AG04450 (cell line): ENCODE results near the gene RNF187. TPM values are rescaled to one million over a fixed set of nuclear protein-coding genes. Genes with fewer than 3 reads are reported as not detected.
A peak's percentile ranks its signal among the peaks of the same experiment; 100 is the strongest.

Experiments used
- CTCF ChIA-PET: fragments of 300-600, 350-600 bp; formaldehyde crosslinking; extraction: SDS; loops from one replicate; lab custom pipeline; 2022; ENCODE audit warnings: antibody characterized with exemption, inconsistent platforms; lab: Charles Lee
- POLR2A ChIA-PET: fragments of 350-600 bp; formaldehyde crosslinking; extraction: SDS; loops from one replicate; lab custom pipeline; 2021; ENCODE audit warnings: antibody characterized with exemption, inconsistent platforms; lab: Yijun Ruan, JAX
- DNase-seq: peaks from one replicate; pipeline ENCODE4 v3.0.0-alpha.2; 2011; ENCODE audit warnings: low read depth, low spot score
- H3K27ac ChIP-seq: one replicate; pipeline ENCODE4 v1.5.1; 2012; ENCODE audit warnings: low read depth, low read length, control low read depth
- H3K27me3 ChIP-seq: one replicate; pipeline ENCODE4 v1.6.0; 2012; ENCODE audit warnings: low read length; ENCODE audit not compliant: control insufficient read depth, insufficient read depth
- H3K4me3 ChIP-seq: 2 replicates; pipeline ENCODE4 v1.5.1; 2011; ENCODE audit warnings: mild to moderate bottlenecking, low read depth, low read length, control low read depth
- H3K9me3 ChIP-seq: 2 replicates; pipeline ENCODE4 v1.5.1; 2012; ENCODE audit warnings: low read length; ENCODE audit not compliant: control insufficient read depth, insufficient read depth
- polyA plus RNA-seq: library from polyadenylated mRNA; depleted of rRNA; stranded (reverse); fragments of >200 nt; gene quantifications from 2 replicates; pipeline ENCODE4 v1.2.3, GENCODE V29; 2011
- TF ChIP-seq, protein P1 (sequence below): IDR thresholded peaks from 2 replicates; pipeline ENCODE4 v1.5.1; 2011; ENCODE audit warnings: low read depth, low read length, control low read depth, inconsistent platforms

Gene RNF187
- polyA plus RNA-seq, 1 experiment = 84.0 TPM

DNA sequence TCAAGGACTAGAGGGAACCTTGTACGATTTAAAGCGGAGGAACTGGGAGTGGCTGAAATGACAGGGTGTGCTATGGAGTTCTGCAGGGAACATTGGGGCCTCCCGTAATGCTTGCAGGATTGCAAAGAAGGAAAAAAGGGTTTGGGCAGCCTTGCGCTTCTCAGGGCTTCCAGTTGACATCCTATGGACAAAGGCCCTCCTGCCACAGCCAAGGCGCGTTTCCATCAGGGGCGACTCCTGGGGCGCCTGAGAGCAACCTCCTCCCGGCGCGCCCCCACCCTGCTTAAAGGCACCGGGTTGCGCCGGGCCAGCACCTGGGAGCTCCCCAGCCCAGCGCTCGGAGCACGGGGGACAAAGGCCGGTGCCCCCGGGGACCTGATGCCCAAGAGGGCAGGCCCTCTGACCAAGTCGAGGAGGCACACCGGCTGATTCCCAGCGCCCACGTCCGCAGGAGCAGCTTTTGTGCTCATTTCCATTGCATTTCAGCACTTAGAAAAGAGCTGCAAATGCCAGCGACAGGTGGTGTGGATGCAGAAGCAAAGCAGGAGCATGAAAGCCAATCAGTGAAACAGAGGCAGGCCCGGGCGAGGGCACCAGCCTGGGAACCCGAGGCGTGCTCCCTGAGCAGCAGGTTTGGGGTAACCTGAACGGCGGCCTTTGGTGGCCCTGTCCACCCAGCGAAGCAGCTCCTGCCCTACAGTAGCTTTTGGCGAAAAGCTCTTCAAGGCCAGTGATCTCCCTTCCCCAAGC lies 17.6 kb upstream of the RNF187 start:
- TF ChIP-seq, protein P1, sequence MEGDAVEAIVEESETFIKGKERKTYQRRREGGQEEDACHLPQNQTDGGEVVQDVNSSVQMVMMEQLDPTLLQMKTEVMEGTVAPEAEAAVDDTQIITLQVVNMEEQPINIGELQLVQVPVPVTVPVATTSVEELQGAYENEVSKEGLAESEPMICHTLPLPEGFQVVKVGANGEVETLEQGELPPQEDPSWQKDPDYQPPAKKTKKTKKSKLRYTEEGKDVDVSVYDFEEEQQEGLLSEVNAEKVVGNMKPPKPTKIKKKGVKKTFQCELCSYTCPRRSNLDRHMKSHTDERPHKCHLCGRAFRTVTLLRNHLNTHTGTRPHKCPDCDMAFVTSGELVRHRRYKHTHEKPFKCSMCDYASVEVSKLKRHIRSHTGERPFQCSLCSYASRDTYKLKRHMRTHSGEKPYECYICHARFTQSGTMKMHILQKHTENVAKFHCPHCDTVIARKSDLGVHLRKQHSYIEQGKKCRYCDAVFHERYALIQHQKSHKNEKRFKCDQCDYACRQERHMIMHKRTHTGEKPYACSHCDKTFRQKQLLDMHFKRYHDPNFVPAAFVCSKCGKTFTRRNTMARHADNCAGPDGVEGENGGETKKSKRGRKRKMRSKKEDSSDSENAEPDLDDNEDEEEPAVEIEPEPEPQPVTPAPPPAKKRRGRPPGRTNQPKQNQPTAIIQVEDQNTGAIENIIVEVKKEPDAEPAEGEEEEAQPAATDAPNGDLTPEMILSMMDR = no peak
- CTCF ChIA-PET = interaction anchor here (0.6 kb wide), 1 partner anchor 360 kb away, joined by 4 read pairs; no protein-coding TSS in a partner anchor
- no peak for DNase-seq
- Histone ChIP-seq H3K9me3 (peaks cover 4% of the 10 kb centered on the region; the same call in 1 of the 2 replicates), H3K27ac (no peak overlapping the region), H3K4me3 (no peak overlapping the region), H3K27me3 (peaks cover 40% of the 10 kb centered on the region)
- POLR2A ChIA-PET = interaction anchor here (0.6 kb wide), 1 partner anchor 63 kb away, joined by 16 read pairs; the partner anchor contains the start of gene TRIM11

DNA sequence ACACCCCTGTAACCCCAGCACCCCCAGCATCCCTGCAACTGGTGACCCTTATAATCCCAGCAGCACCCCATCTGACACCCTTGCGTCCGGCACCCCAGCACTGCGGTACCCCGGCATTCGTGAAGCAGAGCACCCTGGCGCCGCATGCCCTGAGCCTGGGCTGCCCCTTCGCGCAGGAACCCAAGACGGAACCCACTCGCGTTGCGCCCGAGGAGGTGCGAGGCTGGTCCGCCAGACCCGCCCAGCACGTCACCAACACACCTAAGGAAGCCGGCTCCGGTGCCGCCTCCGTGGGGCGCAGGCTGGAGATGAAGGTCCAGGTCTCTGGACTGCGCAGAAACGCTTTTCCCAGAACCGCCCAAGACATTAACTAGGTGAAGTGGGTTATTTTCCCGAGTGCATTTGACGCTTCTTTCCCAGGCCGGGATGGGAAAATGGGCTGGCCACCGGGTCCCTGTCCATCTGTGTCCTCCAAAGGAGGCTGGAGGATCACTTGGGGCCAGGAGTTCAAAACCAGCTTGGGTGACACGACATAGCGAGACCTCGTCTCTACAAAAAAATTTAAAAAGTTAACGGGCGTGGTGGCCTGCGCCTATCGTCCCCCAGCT lies 15.9 kb upstream of the RNF187 start:
- POLR2A ChIA-PET = no interaction called here
- Histone ChIP-seq H3K27me3 (peaks cover 31% of the 10 kb centered on the region), H3K4me3 (no peak overlapping the region), H3K9me3 (peaks cover 4% of the 10 kb centered on the region; the same call in 1 of the 2 replicates), H3K27ac (no peak overlapping the region)
- DNase-seq = no peak
- CTCF ChIA-PET = interaction anchor here (0.6 to 2.3 kb wide), 2 partner anchors 44 to 234 kb away, joined by 6 to 7 read pairs; no protein-coding TSS in a partner anchor
- TF ChIP-seq, protein P1 = no peak

DNA sequence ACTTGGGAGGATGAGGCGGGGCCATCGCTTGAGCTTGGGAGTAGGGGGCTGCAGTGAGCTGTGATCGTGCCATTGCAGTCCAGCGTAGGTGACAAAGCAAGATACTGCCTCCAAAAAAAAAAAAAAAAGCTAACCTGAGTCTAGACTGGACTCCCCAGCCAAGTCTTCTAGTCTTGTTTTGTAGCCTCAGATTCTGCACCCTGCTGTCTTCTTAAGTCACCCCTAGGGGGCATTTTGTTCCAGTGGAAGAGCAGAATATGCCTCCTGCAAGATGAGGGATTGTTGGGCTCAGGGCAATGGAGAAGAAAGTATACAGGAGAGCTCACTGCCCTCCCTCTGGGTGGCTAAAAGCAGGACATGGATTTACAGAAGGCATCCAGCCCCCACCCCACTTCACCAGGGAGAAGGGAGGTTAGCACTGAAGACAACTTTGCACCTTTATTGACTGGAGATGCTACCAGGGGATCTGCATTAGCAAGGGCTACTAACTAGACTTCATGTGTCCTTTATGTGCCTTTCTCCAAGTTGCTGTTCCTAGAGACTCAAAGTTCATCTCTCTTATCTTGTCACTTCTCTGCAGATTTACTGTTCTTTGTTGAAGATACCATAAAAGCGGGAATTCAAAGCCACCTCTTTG lies 15.3 kb upstream of the RNF187 start:
- TF ChIP-seq, protein P1 = peak; percentile 41
- POLR2A ChIA-PET = no interaction called here

DNA sequence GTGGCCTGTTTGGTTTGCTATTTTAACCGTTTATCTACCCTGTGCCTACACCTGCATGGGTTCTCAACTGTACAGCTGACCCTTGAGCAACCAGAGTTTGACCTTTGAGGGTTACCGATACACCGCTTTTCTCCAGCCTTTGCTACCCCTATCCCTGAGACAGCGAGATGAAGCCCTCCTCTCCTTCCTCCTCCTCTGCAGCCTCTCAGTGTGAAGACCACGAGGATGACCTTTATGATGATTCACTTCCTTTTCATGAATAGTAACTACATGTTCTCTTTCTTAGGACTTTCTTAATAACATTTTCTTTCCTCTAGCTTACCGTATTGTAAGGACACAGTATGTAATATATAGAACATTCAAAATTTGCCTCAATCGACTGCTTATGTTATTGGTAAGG lies 14.5 kb upstream of the RNF187 start:
- ChIA-PET POLR2A (interaction anchor here (1.4 kb wide), 1 partner anchor 15 kb away, joined by 3 read pairs; a partner anchor contains a TSS), CTCF (interaction anchor here (1.0 to 2.3 kb wide), 4 partner anchors 8 to 43 kb away, joined by 3 to 7 read pairs (median 4); no protein-coding TSS in a partner anchor)
- no peak for DNase-seq
- no peak overlapping the region for H3K4me3 ChIP-seq
- no peak overlapping the region for H3K27ac ChIP-seq
- H3K9me3 ChIP-seq = peaks cover 4% of the 10 kb centered on the region; the same call in 1 of the 2 replicates
- TF ChIP-seq, protein P1 = no peak
- peaks cover 29% of the 10 kb centered on the region for H3K27me3 ChIP-seq

More for the DNA sequence above, 15.3 kb upstream of the RNF187 start:
- Histone ChIP-seq H3K27me3 (peaks cover 30% of the 10 kb centered on the region), H3K4me3 (no peak overlapping the region), H3K27ac (no peak overlapping the region), H3K9me3 (peaks cover 4% of the 10 kb centered on the region; the same call in 1 of the 2 replicates)
- CTCF ChIA-PET = interaction anchor here (0.6 to 2.3 kb wide), 3 partner anchors 8 to 234 kb away, joined by 3 to 7 read pairs (median 6); no protein-coding TSS in a partner anchor
- no peak for DNase-seq
